Right lobe of liver (tissue), 4 donors: Measurements from ENCODE around the gene FAM184A.

ENCODE experiments used
- POLR2A ChIP-seq: fragments of 450-650 bp; IDR thresholded peaks from one replicate; pipeline ENCODE4 v1.6.1; 2017; ENCODE audit warnings: antibody characterized with exemption, mild to moderate bottlenecking
- TF ChIP-seq, protein P1 (sequence below), 4 donors: fragments of 200-600 bp in 3 of 4; fragments of 450-650 bp in 1 of 4; IDR thresholded peaks; one replicate each; pipeline versions ENCODE4 v1.5.1 to v1.8.0; 2016 to 2022; ENCODE audit warnings: antibody characterized with exemption in 4 of 4, mild to moderate bottlenecking in 2 of 4
- donor health status: DM: no; HTN: no; CAD: no.
- donor health status: DM: no; HTN: no; CAD: no.
- donor health status: DM: no; HTN: yes; CAD: no.

DNA sequence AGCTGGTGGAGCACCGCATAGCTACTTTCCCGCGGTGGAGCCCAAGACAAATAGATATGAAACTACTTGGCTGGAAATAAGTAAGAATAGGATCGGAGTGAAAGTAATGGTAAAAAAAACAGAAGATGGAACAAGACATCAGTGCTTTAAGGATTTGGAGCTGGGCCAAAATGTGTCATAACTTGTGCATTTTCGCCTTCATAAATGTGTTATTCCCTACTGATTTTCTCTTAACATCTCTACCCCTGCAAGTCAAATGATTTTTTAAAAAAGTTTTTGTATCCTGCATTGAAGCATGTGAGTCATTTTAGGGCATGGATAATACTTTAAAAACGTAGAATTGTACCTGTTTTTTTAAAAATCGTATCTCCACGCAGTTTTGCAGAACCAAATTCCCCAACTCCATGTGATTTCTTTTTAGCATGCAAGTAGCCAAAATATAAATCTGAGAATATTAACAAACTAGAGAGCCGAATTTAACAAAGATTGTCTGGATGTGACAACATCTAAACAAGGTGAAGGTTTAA lies 882 bp upstream of the FAM184A start:
- no peak for TF ChIP-seq POLR2A
- TF ChIP-seq, protein P1, sequence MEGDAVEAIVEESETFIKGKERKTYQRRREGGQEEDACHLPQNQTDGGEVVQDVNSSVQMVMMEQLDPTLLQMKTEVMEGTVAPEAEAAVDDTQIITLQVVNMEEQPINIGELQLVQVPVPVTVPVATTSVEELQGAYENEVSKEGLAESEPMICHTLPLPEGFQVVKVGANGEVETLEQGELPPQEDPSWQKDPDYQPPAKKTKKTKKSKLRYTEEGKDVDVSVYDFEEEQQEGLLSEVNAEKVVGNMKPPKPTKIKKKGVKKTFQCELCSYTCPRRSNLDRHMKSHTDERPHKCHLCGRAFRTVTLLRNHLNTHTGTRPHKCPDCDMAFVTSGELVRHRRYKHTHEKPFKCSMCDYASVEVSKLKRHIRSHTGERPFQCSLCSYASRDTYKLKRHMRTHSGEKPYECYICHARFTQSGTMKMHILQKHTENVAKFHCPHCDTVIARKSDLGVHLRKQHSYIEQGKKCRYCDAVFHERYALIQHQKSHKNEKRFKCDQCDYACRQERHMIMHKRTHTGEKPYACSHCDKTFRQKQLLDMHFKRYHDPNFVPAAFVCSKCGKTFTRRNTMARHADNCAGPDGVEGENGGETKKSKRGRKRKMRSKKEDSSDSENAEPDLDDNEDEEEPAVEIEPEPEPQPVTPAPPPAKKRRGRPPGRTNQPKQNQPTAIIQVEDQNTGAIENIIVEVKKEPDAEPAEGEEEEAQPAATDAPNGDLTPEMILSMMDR (IDR thresholded peaks at IDR 0.05) = no peak
